Measurements from ENCODE around the gene BMP5.

The BMP5 gene

GRCh38 chr6:55820696-55821095, 54.7 kb downstream of the BMP5 start:
- H3K27me3 ChIP-seq (ENCODE audit: insufficient read depth, low read length, poor library complexity), result no peaks in the 10 kb centered on the region
- H2BK15ac ChIP-seq (replicated peaks; ENCODE audit: low read depth), result no peak overlapping the region
- no peaks in the 10 kb centered on the region for H3K4me1 ChIP-seq (ENCODE audit: control insufficient read depth, low read depth, low read length)
- H2BK120ac ChIP-seq (ENCODE audit: low read depth, low read length), result no peak overlapping the region
- DNase-seq, result no peak
- H3K4me2 ChIP-seq (ENCODE audit: low read length), result no peak overlapping the region
- no peak overlapping the region for H4K5ac ChIP-seq (ENCODE audit: low read length)
- no peak overlapping the region for H3K4me3 ChIP-seq (ENCODE audit: low read length)
- H3K4ac ChIP-seq (ENCODE audit: low read depth, low read length), result no peak overlapping the region
- no peaks in the 10 kb centered on the region for H3K36me3 ChIP-seq (ENCODE audit: control insufficient read depth, insufficient read depth, low read length)
- H3K9ac ChIP-seq (ENCODE audit: low read length), result no peak overlapping the region
- no peak overlapping the region for H3K56ac ChIP-seq (ENCODE audit: low read length)
- H3K18ac ChIP-seq (ENCODE audit: low read length), result no peak overlapping the region
- H3K27ac ChIP-seq (ENCODE audit: low read depth, low read length), result no peak overlapping the region
- no peaks in the 10 kb centered on the region for H3K79me1 ChIP-seq (ENCODE audit: low read length)
- no peak overlapping the region for H2AK5ac ChIP-seq (ENCODE audit: low read length)
- no peak overlapping the region for H4K8ac ChIP-seq (ENCODE audit: low read depth, low read length)
- H2BK5ac ChIP-seq (ENCODE audit: low read length), result no peak overlapping the region
- H3K23ac ChIP-seq (ENCODE audit: low read length), result no peak overlapping the region
- no CpG with 5 or more reads among the region's 1 CpG for WGBS (ENCODE audit: extremely low coverage, insufficient coverage, low lambda C conversion rate)
- H3K79me2 ChIP-seq (ENCODE audit: control insufficient read depth, insufficient read depth, low read length), result no peaks in the 10 kb centered on the region

GRCh38 chr6:55819811-55820210, 55.6 kb downstream of the BMP5 start:
- H3K4ac ChIP-seq (ENCODE audit: low read depth, low read length), result no peak overlapping the region
- H2BK15ac ChIP-seq (replicated peaks; ENCODE audit: low read depth), result no peak overlapping the region
- no peak overlapping the region for H3K27ac ChIP-seq (ENCODE audit: low read depth, low read length)
- H2AK5ac ChIP-seq (ENCODE audit: low read length), result no peak overlapping the region
- H4K5ac ChIP-seq (ENCODE audit: low read length), result no peak overlapping the region
- H3K79me1 ChIP-seq (ENCODE audit: low read length), result no peaks in the 10 kb centered on the region
- H3K56ac ChIP-seq (ENCODE audit: low read length), result no peak overlapping the region
- no peak overlapping the region for H3K23ac ChIP-seq (ENCODE audit: low read length)
- WGBS (ENCODE audit: extremely low coverage, insufficient coverage, low lambda C conversion rate), result no CpG with 5 or more reads among the region's 4 CpGs
- no peaks in the 10 kb centered on the region for H3K36me3 ChIP-seq (ENCODE audit: control insufficient read depth, insufficient read depth, low read length)
- no peak overlapping the region for H3K4me3 ChIP-seq (ENCODE audit: low read length)
- H3K9ac ChIP-seq (ENCODE audit: low read length), result no peak overlapping the region
- H3K4me1 ChIP-seq (ENCODE audit: control insufficient read depth, low read depth, low read length), result no peaks in the 10 kb centered on the region
- no peaks in the 10 kb centered on the region for H3K27me3 ChIP-seq (ENCODE audit: insufficient read depth, low read length, poor library complexity)
- no peak overlapping the region for H3K18ac ChIP-seq (ENCODE audit: low read length)
- H2BK5ac ChIP-seq (ENCODE audit: low read length), result no peak overlapping the region
- no peak for DNase-seq
- no peak overlapping the region for H2BK120ac ChIP-seq (ENCODE audit: low read depth, low read length)
- no peak overlapping the region for H3K4me2 ChIP-seq (ENCODE audit: low read length)
- H3K79me2 ChIP-seq (ENCODE audit: control insufficient read depth, insufficient read depth, low read length), result no peaks in the 10 kb centered on the region
- H4K8ac ChIP-seq (ENCODE audit: low read depth, low read length), result no peak overlapping the region

DNA sequence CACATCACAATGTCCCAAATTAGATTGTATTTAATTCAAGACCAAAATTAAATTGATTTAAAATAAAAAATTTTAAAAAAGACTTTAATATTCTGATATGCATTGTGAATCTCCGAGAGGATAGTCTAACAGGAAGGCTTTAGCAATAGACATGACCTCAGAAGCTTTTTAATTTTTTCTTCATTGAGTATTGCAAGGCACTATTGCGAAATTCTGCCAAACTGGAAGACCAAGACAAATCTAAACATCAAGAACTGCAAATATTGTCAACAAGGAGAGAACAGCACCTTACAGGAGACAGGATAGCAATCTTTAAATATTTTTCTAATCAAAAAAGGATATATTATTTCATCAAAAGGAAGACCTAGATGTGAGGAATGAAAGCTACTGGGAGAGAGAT, 56.9 kb downstream of the BMP5 start:
- no peak overlapping the region for H2BK5ac ChIP-seq (ENCODE audit: low read length)
- H2BK120ac ChIP-seq (ENCODE audit: low read depth, low read length), result no peak overlapping the region
- H2AK5ac ChIP-seq (ENCODE audit: low read length), result no peak overlapping the region
- no peak overlapping the region for H3K4me2 ChIP-seq (ENCODE audit: low read length)
- H3K36me3 ChIP-seq (ENCODE audit: control insufficient read depth, insufficient read depth, low read length), result no peaks in the 10 kb centered on the region
- no peak overlapping the region for H3K18ac ChIP-seq (ENCODE audit: low read length)
- no peak overlapping the region for H3K4ac ChIP-seq (ENCODE audit: low read depth, low read length)
- H3K23ac ChIP-seq (ENCODE audit: low read length), result no peak overlapping the region
- no peaks in the 10 kb centered on the region for H3K4me1 ChIP-seq (ENCODE audit: control insufficient read depth, low read depth, low read length)
- no peak overlapping the region for H3K27ac ChIP-seq (ENCODE audit: low read depth, low read length)
- H3K56ac ChIP-seq (ENCODE audit: low read length), result no peak overlapping the region
- H4K8ac ChIP-seq (ENCODE audit: low read depth, low read length), result no peak overlapping the region
- H3K79me2 ChIP-seq (ENCODE audit: control insufficient read depth, insufficient read depth, low read length), result no peaks in the 10 kb centered on the region
- H4K5ac ChIP-seq (ENCODE audit: low read length), result no peak overlapping the region
- no CpG with 5 or more reads among the region's 2 CpGs for WGBS (ENCODE audit: extremely low coverage, insufficient coverage, low lambda C conversion rate)
- H3K4me3 ChIP-seq (ENCODE audit: low read length), result no peak overlapping the region
- H3K9ac ChIP-seq (ENCODE audit: low read length), result no peak overlapping the region
- H3K27me3 ChIP-seq (ENCODE audit: insufficient read depth, low read length, poor library complexity), result no peaks in the 10 kb centered on the region
- H2BK15ac ChIP-seq (replicated peaks; ENCODE audit: low read depth), result no peak overlapping the region
- DNase-seq, result no peak
- H3K79me1 ChIP-seq (ENCODE audit: low read length), result no peaks in the 10 kb centered on the region

DNA sequence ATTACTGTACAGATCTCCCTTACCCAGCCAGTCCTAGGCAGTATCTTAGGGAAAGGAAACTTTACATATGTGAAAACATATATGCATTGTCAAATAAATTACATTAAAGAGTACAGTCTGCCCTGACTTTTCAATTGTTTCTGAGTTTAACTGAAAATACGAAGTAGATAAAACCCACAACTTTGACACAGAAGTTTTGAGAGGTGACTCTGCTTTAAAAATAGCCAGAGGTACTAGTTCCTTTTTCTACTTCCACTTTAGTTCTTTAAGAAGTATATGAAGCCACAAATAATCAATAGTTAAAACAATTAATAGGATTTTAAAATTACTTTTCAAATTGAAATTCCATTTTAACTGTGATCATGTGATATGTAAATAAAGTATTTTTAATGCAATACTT, 62.9 kb downstream of the BMP5 start:
- Histone ChIP-seq H2AK5ac (ENCODE audit: low read length) (no peak overlapping the region), H3K9ac (ENCODE audit: low read length) (no peak overlapping the region), H3K27me3 (ENCODE audit: insufficient read depth, low read length, poor library complexity) (no peaks in the 10 kb centered on the region), H4K8ac (ENCODE audit: low read depth, low read length) (no peak overlapping the region), H3K56ac (ENCODE audit: low read length) (no peak overlapping the region), H3K79me2 (ENCODE audit: control insufficient read depth, insufficient read depth, low read length) (no peaks in the 10 kb centered on the region), H3K27ac (ENCODE audit: low read depth, low read length) (no peak overlapping the region), H3K36me3 (ENCODE audit: control insufficient read depth, insufficient read depth, low read length) (no peaks in the 10 kb centered on the region), H3K4ac (ENCODE audit: low read depth, low read length) (no peak overlapping the region), H2BK5ac (ENCODE audit: low read length) (no peak overlapping the region), H3K4me1 (ENCODE audit: control insufficient read depth, low read depth, low read length) (no peaks in the 10 kb centered on the region), H2BK120ac (ENCODE audit: low read depth, low read length) (no peak overlapping the region), H3K4me2 (ENCODE audit: low read length) (no peak overlapping the region), H3K79me1 (ENCODE audit: low read length) (no peaks in the 10 kb centered on the region), H3K18ac (ENCODE audit: low read length) (no peak overlapping the region), H3K4me3 (ENCODE audit: low read length) (no peak overlapping the region), H3K23ac (ENCODE audit: low read length) (no peak overlapping the region), H2BK15ac (replicated peaks; ENCODE audit: low read depth) (no peak overlapping the region), H4K5ac (ENCODE audit: low read length) (no peak overlapping the region)
- no peak for DNase-seq
- WGBS (ENCODE audit: extremely low coverage, insufficient coverage, low lambda C conversion rate), result no CpG with 5 or more reads among the region's 1 CpG

- Histone ChIP-seq H2BK5ac (ENCODE audit: low read length) (no peak overlapping the region), H2BK120ac (ENCODE audit: low read depth, low read length) (no peak overlapping the region), H2BK15ac (replicated peaks; ENCODE audit: low read depth) (no peak overlapping the region), H3K79me1 (ENCODE audit: low read length) (no peaks in the 10 kb centered on the region), H3K4me3 (ENCODE audit: low read length) (no peak overlapping the region), H2AK5ac (ENCODE audit: low read length) (no peak overlapping the region), H3K23ac (ENCODE audit: low read length) (no peak overlapping the region), H3K9ac (ENCODE audit: low read length) (no peak overlapping the region), H3K4ac (ENCODE audit: low read depth, low read length) (no peak overlapping the region), H3K56ac (ENCODE audit: low read length) (no peak overlapping the region), H3K27ac (ENCODE audit: low read depth, low read length) (no peak overlapping the region), H3K36me3 (ENCODE audit: control insufficient read depth, insufficient read depth, low read length) (no peaks in the 10 kb centered on the region), H3K4me2 (ENCODE audit: low read length) (no peak overlapping the region), H3K27me3 (ENCODE audit: insufficient read depth, low read length, poor library complexity) (no peaks in the 10 kb centered on the region), H4K8ac (ENCODE audit: low read depth, low read length) (no peak overlapping the region), H3K18ac (ENCODE audit: low read length) (no peak overlapping the region), H3K4me1 (ENCODE audit: control insufficient read depth, low read depth, low read length) (no peaks in the 10 kb centered on the region), H4K5ac (ENCODE audit: low read length) (no peak overlapping the region), H3K79me2 (ENCODE audit: control insufficient read depth, insufficient read depth, low read length) (no peaks in the 10 kb centered on the region)
- no peak for DNase-seq
- no CpG with 5 or more reads among the region's 3 CpGs for WGBS (ENCODE audit: extremely low coverage, insufficient coverage, low lambda C conversion rate)
Measured at GRCh38 chr6:55811074-55811473, 64.3 kb downstream of the BMP5 start.

- H3K4ac ChIP-seq (ENCODE audit: low read depth, low read length), result no peak overlapping the region
- no peaks in the 10 kb centered on the region for H3K79me2 ChIP-seq (ENCODE audit: control insufficient read depth, insufficient read depth, low read length)
- H4K5ac ChIP-seq (ENCODE audit: low read length), result no peak overlapping the region
- no peak for DNase-seq
- H4K8ac ChIP-seq (ENCODE audit: low read depth, low read length), result no peak overlapping the region
- H2AK5ac ChIP-seq (ENCODE audit: low read length), result no peak overlapping the region
- no peaks in the 10 kb centered on the region for H3K36me3 ChIP-seq (ENCODE audit: control insufficient read depth, insufficient read depth, low read length)
- no CpG with 5 or more reads among the region's 4 CpGs for WGBS (ENCODE audit: extremely low coverage, insufficient coverage, low lambda C conversion rate)
- no peak overlapping the region for H3K4me2 ChIP-seq (ENCODE audit: low read length)
- no peak overlapping the region for H2BK120ac ChIP-seq (ENCODE audit: low read depth, low read length)
- H3K4me1 ChIP-seq (ENCODE audit: control insufficient read depth, low read depth, low read length), result no peaks in the 10 kb centered on the region
- no peak overlapping the region for H2BK15ac ChIP-seq (replicated peaks; ENCODE audit: low read depth)
- H3K23ac ChIP-seq (ENCODE audit: low read length), result no peak overlapping the region
- H3K79me1 ChIP-seq (ENCODE audit: low read length), result no peaks in the 10 kb centered on the region
- H3K56ac ChIP-seq (ENCODE audit: low read length), result no peak overlapping the region
- H3K4me3 ChIP-seq (ENCODE audit: low read length), result no peak overlapping the region
- H2BK5ac ChIP-seq (ENCODE audit: low read length), result no peak overlapping the region
- no peak overlapping the region for H3K18ac ChIP-seq (ENCODE audit: low read length)
- H3K27ac ChIP-seq (ENCODE audit: low read depth, low read length), result no peak overlapping the region
- H3K9ac ChIP-seq (ENCODE audit: low read length), result no peak overlapping the region
- H3K27me3 ChIP-seq (ENCODE audit: insufficient read depth, low read length, poor library complexity), result no peaks in the 10 kb centered on the region
Measured at GRCh38 chr6:55802259-55802658, 73.1 kb downstream of the BMP5 start.
